ENCODE data around the gene LRATD1.

GRCh38 chr2:14626873-14627272 lies 5.6 kb upstream of the LRATD1 start:
- TF ChIP-seq, protein P1, sequence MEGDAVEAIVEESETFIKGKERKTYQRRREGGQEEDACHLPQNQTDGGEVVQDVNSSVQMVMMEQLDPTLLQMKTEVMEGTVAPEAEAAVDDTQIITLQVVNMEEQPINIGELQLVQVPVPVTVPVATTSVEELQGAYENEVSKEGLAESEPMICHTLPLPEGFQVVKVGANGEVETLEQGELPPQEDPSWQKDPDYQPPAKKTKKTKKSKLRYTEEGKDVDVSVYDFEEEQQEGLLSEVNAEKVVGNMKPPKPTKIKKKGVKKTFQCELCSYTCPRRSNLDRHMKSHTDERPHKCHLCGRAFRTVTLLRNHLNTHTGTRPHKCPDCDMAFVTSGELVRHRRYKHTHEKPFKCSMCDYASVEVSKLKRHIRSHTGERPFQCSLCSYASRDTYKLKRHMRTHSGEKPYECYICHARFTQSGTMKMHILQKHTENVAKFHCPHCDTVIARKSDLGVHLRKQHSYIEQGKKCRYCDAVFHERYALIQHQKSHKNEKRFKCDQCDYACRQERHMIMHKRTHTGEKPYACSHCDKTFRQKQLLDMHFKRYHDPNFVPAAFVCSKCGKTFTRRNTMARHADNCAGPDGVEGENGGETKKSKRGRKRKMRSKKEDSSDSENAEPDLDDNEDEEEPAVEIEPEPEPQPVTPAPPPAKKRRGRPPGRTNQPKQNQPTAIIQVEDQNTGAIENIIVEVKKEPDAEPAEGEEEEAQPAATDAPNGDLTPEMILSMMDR (conservative IDR thresholded peaks at IDR 0.05; ENCODE audit: low read length): no peak
- no peak for TF ChIP-seq EZH2phosphoT487 (IDR thresholded peaks at IDR 0.05; ENCODE audit: borderline replicate concordance, low read depth, low read length)

Measured in OCI-LY7 (cell line).